Glutamatergic neuron (in vitro differentiated cells): ENCODE measurements around the gene ATP6V0A4. TPM values are rescaled to one million over a fixed set of nuclear protein-coding genes. Genes with fewer than 3 reads are reported as not detected.
"Not testable (repeated sequence)": the region's sequence is repeated elsewhere in the genome, so short reads cannot be mapped to it uniquely, and the experiment has no call there.

Experiments used
- DNase-seq: peaks from one replicate; pipeline ENCODE4 v3.0.0; 2022
- H3K27ac Mint-ChIP-seq: one replicate; pipeline ENCODE4 v1.8.0; 2020; ENCODE audit warnings: mild to moderate bottlenecking, mixed read lengths, inconsistent platforms; ENCODE audit not compliant: unreplicated experiment
- H3K27me3 Mint-ChIP-seq: one replicate; pipeline ENCODE4 v1.8.0; 2020; ENCODE audit warnings: mild to moderate bottlenecking, moderate library complexity, mixed read lengths, inconsistent platforms; ENCODE audit not compliant: unreplicated experiment
- H3K36me3 Mint-ChIP-seq: one replicate; pipeline ENCODE4 v1.8.0; 2020; ENCODE audit warnings: mild to moderate bottlenecking, mixed read lengths, inconsistent platforms; ENCODE audit not compliant: unreplicated experiment
- H3K4me1 Mint-ChIP-seq: one replicate; pipeline ENCODE4 v1.8.0; 2020; ENCODE audit warnings: mild to moderate bottlenecking, low read depth, mixed read lengths, inconsistent platforms; ENCODE audit not compliant: unreplicated experiment
- H3K4me3 Mint-ChIP-seq: one replicate; pipeline ENCODE4 v1.8.0; 2020; ENCODE audit warnings: mild to moderate bottlenecking, mixed read lengths, inconsistent platforms; ENCODE audit not compliant: unreplicated experiment
- H3K9me3 Mint-ChIP-seq: one replicate; pipeline ENCODE4 v1.8.0; 2020; ENCODE audit warnings: mild to moderate bottlenecking, moderate library complexity, mixed read lengths, inconsistent platforms; ENCODE audit not compliant: unreplicated experiment
- total RNA-seq: library from RNA; stranded (reverse); fragmentation: NEBNext Ultra II Directional; extraction: Animal tissue kit (Norgen Biotek cat#: 25700); gene quantifications from one replicate; pipeline ENCODE4 v1.2.1, GENCODE V29; 2021; ENCODE audit not compliant: unreplicated experiment
- TF ChIP-seq, protein P1 (sequence below): fragments of 200-600 bp; sonication (generic); IDR thresholded peaks from one replicate; pipeline ENCODE4 v1.5.0; 2021; ENCODE audit not compliant: partially characterized antibody, unreplicated experiment

The ATP6V0A4 gene
- total RNA-seq, 1 donor from 2014 or later, result not detected

DNA sequence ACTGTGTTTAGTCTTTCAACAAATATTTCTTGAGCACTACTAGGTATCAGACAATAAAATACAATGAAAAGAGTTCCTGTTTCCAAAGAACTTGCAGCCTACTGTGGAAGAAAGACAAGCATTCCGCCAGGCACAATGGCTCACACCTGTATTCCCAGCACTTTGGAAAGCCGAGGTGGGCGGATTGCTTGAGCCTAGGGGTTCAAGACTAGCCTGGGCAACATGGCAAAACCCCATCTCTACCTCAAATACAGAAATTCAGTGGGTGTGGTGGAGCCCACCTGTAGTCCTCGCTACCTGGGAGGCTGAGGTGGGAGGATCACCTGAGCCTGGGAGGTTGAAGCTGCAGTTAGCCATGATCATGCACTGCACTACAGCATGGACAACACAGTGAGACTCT is 102.9 kb downstream of the ATP6V0A4 start:
- no peaks in the 10 kb centered on the region for H3K36me3 Mint-ChIP-seq
- no peak overlapping the region for H3K4me3 Mint-ChIP-seq
- DNase-seq, result no peak
- TF ChIP-seq, protein P1, sequence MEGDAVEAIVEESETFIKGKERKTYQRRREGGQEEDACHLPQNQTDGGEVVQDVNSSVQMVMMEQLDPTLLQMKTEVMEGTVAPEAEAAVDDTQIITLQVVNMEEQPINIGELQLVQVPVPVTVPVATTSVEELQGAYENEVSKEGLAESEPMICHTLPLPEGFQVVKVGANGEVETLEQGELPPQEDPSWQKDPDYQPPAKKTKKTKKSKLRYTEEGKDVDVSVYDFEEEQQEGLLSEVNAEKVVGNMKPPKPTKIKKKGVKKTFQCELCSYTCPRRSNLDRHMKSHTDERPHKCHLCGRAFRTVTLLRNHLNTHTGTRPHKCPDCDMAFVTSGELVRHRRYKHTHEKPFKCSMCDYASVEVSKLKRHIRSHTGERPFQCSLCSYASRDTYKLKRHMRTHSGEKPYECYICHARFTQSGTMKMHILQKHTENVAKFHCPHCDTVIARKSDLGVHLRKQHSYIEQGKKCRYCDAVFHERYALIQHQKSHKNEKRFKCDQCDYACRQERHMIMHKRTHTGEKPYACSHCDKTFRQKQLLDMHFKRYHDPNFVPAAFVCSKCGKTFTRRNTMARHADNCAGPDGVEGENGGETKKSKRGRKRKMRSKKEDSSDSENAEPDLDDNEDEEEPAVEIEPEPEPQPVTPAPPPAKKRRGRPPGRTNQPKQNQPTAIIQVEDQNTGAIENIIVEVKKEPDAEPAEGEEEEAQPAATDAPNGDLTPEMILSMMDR, result no peak
- peaks cover 3% of the 10 kb centered on the region for H3K27me3 Mint-ChIP-seq
- no peak overlapping the region for H3K27ac Mint-ChIP-seq
- H3K9me3 Mint-ChIP-seq, result no peaks in the 10 kb centered on the region
- no peaks in the 10 kb centered on the region for H3K4me1 Mint-ChIP-seq

DNA sequence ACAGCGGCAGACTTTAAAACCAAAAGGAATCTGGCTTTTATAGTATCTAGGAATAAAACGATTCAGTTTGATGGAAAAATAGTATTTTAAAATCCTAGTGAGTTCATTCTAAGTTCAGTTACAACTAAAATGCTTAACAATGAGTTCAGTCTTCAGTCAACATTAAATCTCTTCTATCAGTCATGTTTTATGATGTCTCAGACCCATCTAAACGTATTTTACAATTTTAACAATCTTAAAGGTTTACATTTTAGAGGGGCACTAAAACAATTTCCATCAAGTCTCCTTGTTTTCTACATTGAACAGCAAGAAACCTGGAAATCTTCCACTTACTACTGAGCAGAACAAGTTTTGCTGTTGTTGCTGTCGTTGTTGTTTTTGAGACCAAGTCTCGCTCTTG is 106.8 kb downstream of the ATP6V0A4 start:
- no peaks in the 10 kb centered on the region for H3K4me1 Mint-ChIP-seq
- H3K4me3 Mint-ChIP-seq, result no peak overlapping the region
- DNase-seq, result no peak
- H3K27ac Mint-ChIP-seq, result no peak overlapping the region
- no peaks in the 10 kb centered on the region for H3K27me3 Mint-ChIP-seq
- TF ChIP-seq, protein P1, result no peak
- H3K36me3 Mint-ChIP-seq, result no peaks in the 10 kb centered on the region
- peaks cover 2% of the 10 kb centered on the region for H3K9me3 Mint-ChIP-seq

- Mint-ChIP-seq H3K27ac (no peak overlapping the region), H3K9me3 (peaks cover 2% of the 10 kb centered on the region), H3K36me3 (no peaks in the 10 kb centered on the region), H3K4me1 (no peaks in the 10 kb centered on the region), H3K4me3 (no peak overlapping the region), H3K27me3 (no peaks in the 10 kb centered on the region)
- no peak for DNase-seq
- TF ChIP-seq, protein P1, result no peak
These were observed 107.5 kb downstream of the ATP6V0A4 start for GRCh38 chr7:138690495-138690894.

DNA sequence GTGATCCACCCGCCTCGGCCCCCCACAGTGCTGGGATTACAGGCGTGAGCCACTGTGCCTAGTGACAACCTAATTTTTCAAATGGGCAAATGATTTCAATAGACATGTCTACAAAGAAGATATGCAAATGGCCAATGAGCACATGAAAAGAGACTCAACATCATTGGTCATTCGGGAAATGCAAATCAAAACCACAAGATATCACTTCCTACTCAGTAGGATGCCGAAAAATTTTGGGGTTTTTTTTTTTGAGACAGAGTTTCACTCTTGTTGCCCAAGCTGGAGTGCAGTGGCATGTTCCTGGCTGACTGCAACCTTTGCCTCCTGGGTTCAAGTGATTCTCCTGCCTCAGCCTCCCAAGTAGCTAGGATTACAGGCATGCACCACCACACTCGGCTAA is 110.0 kb downstream of the ATP6V0A4 start:
- not testable (repeated sequence) for H3K27ac Mint-ChIP-seq, H3K4me1 Mint-ChIP-seq, H3K4me3 Mint-ChIP-seq, H3K27me3 Mint-ChIP-seq, DNase-seq, H3K9me3 Mint-ChIP-seq, H3K36me3 Mint-ChIP-seq

GRCh38 chr7:138684340-138684739 is 113.7 kb downstream of the ATP6V0A4 start:
- Mint-ChIP-seq H3K36me3 (no peaks in the 10 kb centered on the region), H3K4me3 (no peak overlapping the region), H3K27me3 (no peaks in the 10 kb centered on the region), H3K9me3 (peaks cover 2% of the 10 kb centered on the region), H3K27ac (no peak overlapping the region), H3K4me1 (no peaks in the 10 kb centered on the region)
- TF ChIP-seq, protein P1, result no peak
- DNase-seq, result no peak

- no peak for DNase-seq
- Mint-ChIP-seq H3K9me3 (peaks cover 3% of the 10 kb centered on the region), H3K27me3 (peaks cover 2% of the 10 kb centered on the region), H3K4me3 (no peak overlapping the region), H3K4me1 (no peaks in the 10 kb centered on the region), H3K27ac (no peak overlapping the region), H3K36me3 (no peaks in the 10 kb centered on the region)
- TF ChIP-seq, protein P1, result no peak
These were observed 118.2 kb downstream of the ATP6V0A4 start for GRCh38 chr7:138679793-138680192.
